GM21723 (cell line): ENCODE measurements around the gene RECK.
"Not testable (repeated sequence)": the region's sequence is repeated elsewhere in the genome, so short reads cannot be mapped to it uniquely, and the experiment has no call there.

Source experiments
- ATAC-seq: cut with Tn5 transposase; IDR thresholded peaks from one replicate; pipeline ENCODE4 v1.9.1; 2021; ENCODE audit warnings: mild to moderate bottlenecking, moderate library complexity; ENCODE audit not compliant: unreplicated experiment

The RECK gene

GRCh38 chr9:36102742-36103495 is 66.2 kb downstream of the RECK start:
- peak; percentile 81 for ATAC-seq

- ATAC-seq = no peak
These were observed 72.4 kb downstream of the RECK start for GRCh38 chr9:36109071-36109470.

GRCh38 chr9:36110434-36110833 is 73.7 kb downstream of the RECK start:
- no peak for ATAC-seq

GRCh38 chr9:36112516-36112915 is 75.8 kb downstream of the RECK start:
- no peak for ATAC-seq

GRCh38 chr9:36113999-36114398 is 77.3 kb downstream of the RECK start:
- no peak for ATAC-seq

- ATAC-seq = no peak
These were observed 79.9 kb downstream of the RECK start for GRCh38 chr9:36116593-36116992.

- no peak for ATAC-seq
These were observed 81.5 kb downstream of the RECK start for GRCh38 chr9:36118201-36118600.

GRCh38 chr9:36118706-36119105 is 82.0 kb downstream of the RECK start:
- no peak for ATAC-seq

- no peak for ATAC-seq
These were observed 82.8 kb downstream of the RECK start for GRCh38 chr9:36119476-36119875.

GRCh38 chr9:36120705-36121104 is 84.0 kb downstream of the RECK start:
- no peak for ATAC-seq

- no peak for ATAC-seq
These were observed 85.3 kb downstream of the RECK start for GRCh38 chr9:36121971-36122370.

GRCh38 chr9:36123515-36123914 is 86.8 kb downstream of the RECK start:
- no peak for ATAC-seq

GRCh38 chr9:36125062-36125855 is 88.5 kb downstream of the RECK start:
- ATAC-seq = no peak

GRCh38 chr9:36126016-36126730 is 89.5 kb downstream of the RECK start:
- ATAC-seq = no peak

GRCh38 chr9:36127652-36128244 is 91.0 kb downstream of the RECK start:
- no peak for ATAC-seq

- no peak for ATAC-seq
These were observed 91.6 kb downstream of the RECK start for GRCh38 chr9:36128349-36128748.

GRCh38 chr9:36129139-36129538 is 92.4 kb downstream of the RECK start:
- ATAC-seq = no peak

GRCh38 chr9:36131666-36132065 is 95.0 kb downstream of the RECK start:
- not testable (repeated sequence) for ATAC-seq

GRCh38 chr9:36132086-36132485 is 95.4 kb downstream of the RECK start:
- no peak for ATAC-seq

- ATAC-seq = no peak
These were observed 98.2 kb downstream of the RECK start for GRCh38 chr9:36134761-36135505.
